Tibial nerve (tissue), 4 donors: Measurements from ENCODE around the gene SETD1A. TPM values are rescaled to one million over a fixed set of nuclear protein-coding genes. Genes with fewer than 3 reads are reported as not detected.

Experiments used
- DNase-seq, 2 donors: peaks; one replicate each; pipeline ENCODE4 v3.0.0-alpha.2; 2019; ENCODE audit warnings: low spot score in 2 of 2
- H3K27ac ChIP-seq, 4 donors: fragments of 200-600 bp; sonication (generic) in 3 of 4; one replicate each; pipeline ENCODE4 v1.5.1; 2017 to 2019; ENCODE audit warnings: mild to moderate bottlenecking in 1 of 4
- H3K27me3 ChIP-seq, 2 donors: fragments of 200-600 bp; sonication (generic) in 1 of 2; one replicate each; pipeline versions ENCODE4 v1.5.1 to v1.6.0; 2017 to 2019
- H3K36me3 ChIP-seq, 3 donors: fragments of 200-600 bp; sonication (generic); one replicate each; pipeline ENCODE4 v1.5.1; 2018 to 2019
- H3K4me1 ChIP-seq, 4 donors: fragments of 200-600 bp; sonication (generic) in 3 of 4; one replicate each; pipeline ENCODE4 v1.5.1; 2017 to 2019
- H3K4me3 ChIP-seq, 4 donors: fragments of 200-600 bp; sonication (generic) in 3 of 4; one replicate each; pipeline ENCODE4 v1.5.1; 2017 to 2019; ENCODE audit warnings: mild to moderate bottlenecking in 1 of 4, moderate library complexity in 1 of 4
- H3K9me3 ChIP-seq, 4 donors: fragments of 200-600 bp; sonication (generic) in 3 of 4; one replicate each; pipeline ENCODE4 v1.5.1; 2017 to 2019
- CTCF ChIP-seq, 5 experiments: fragments of 200-600 bp in 3 of 5; fragments of 450-650 bp in 2 of 5; sonication (generic) in 3 of 5; IDR thresholded peaks; one replicate each; pipeline ENCODE4 v1.5.1; 2016 to 2019; ENCODE audit warnings: antibody characterized with exemption in 5 of 5, mild to moderate bottlenecking in 3 of 5, moderate library complexity in 2 of 5
- EP300 ChIP-seq, 2 donors: sonication (generic); formaldehyde crosslinking; IDR thresholded peaks; one replicate each; pipeline ENCODE4 v1.6.1; 2017; ENCODE audit warnings: antibody characterized with exemption in 2 of 2, mild to moderate bottlenecking in 1 of 2
- POLR2A ChIP-seq, 2 donors: fragments of 450-650 bp; IDR thresholded peaks; one replicate each; pipeline ENCODE4 v1.6.1; 2017; ENCODE audit warnings: antibody characterized with exemption in 2 of 2, mild to moderate bottlenecking in 2 of 2, moderate library complexity in 2 of 2
- WGBS, 2 donors: methylation state at CpG; one replicate each; pipeline ENCODE4 v1.1.5; 2018; 5-methylcytosine and 5-hydroxymethylcytosine counted together
- total RNA-seq, 4 donors: library from RNA; depleted of rRNA; stranded (reverse); fragments of >200 nt; gene quantifications; one replicate each; pipeline ENCODE4 v1.1.0, GENCODE V29; 2016

Gene SETD1A
- total RNA-seq, 4 donors from 2014 or later, result 7.9 to 17.1 (median 10.7) TPM

- Histone ChIP-seq H3K27ac (no peak overlapping the region), H3K27me3 (peaks cover 0 to 33% of the 10 kb centered on the region in 2 donors), H3K9me3 (no peaks in the 10 kb centered on the region), H3K4me3 (no peak overlapping the region), H3K4me1 (peaks cover 0 to 1% (median 0%) of the 10 kb centered on the region in 4 donors), H3K36me3 (no peaks in the 10 kb centered on the region)
- TF ChIP-seq POLR2A (IDR thresholded peaks at IDR 0.05) (no peak), EP300 (IDR thresholded peaks at IDR 0.05) (no peak), CTCF (IDR thresholded peaks at IDR 0.05) (no peak)
- 71 to 75% methylated on average over 16 of the region's 16 CpGs for WGBS, 2 donors
- no peak for DNase-seq
Measured at GRCh38 chr16:31005350-31006085, 48.0 kb downstream of the SETD1A start.

- H3K4me1 ChIP-seq, result peaks cover 0 to 6% (median 2%) of the 10 kb centered on the region in 4 donors
- 35 to 43% methylated on average over 7 of the region's 7 CpGs for WGBS, 2 donors
- DNase-seq, result no peak
- no peak overlapping the region for H3K4me3 ChIP-seq
- H3K27ac ChIP-seq, result no peak overlapping the region
- H3K9me3 ChIP-seq, result no peaks in the 10 kb centered on the region
- no peaks in the 10 kb centered on the region for H3K36me3 ChIP-seq
- peaks cover 0 to 38% of the 10 kb centered on the region in 2 donors for H3K27me3 ChIP-seq
- TF ChIP-seq POLR2A (IDR thresholded peaks at IDR 0.05) (no peak), EP300 (IDR thresholded peaks at IDR 0.05) (no peak), CTCF (IDR thresholded peaks at IDR 0.05) (no peak)
Measured at GRCh38 chr16:31006086-31006385, 48.5 kb downstream of the SETD1A start.

GRCh38 chr16:31006589-31006988 is 49.0 kb downstream of the SETD1A start:
- TF ChIP-seq EP300 (IDR thresholded peaks at IDR 0.05) (no peak), CTCF (IDR thresholded peaks at IDR 0.05) (no peak)
- no peaks in the 10 kb centered on the region for H3K9me3 ChIP-seq
- H3K36me3 ChIP-seq, result no peaks in the 10 kb centered on the region
- no peak overlapping the region for H3K27ac ChIP-seq
- 93% methylated on average over 8 of the region's 8 CpGs for WGBS, 2 donors
- no peak for DNase-seq
- peaks cover 0 to 43% of the 10 kb centered on the region in 2 donors for H3K27me3 ChIP-seq
- H3K4me1 ChIP-seq, result peaks cover 0 to 6% (median 2%) of the 10 kb centered on the region in 4 donors
- H3K4me3 ChIP-seq, result no peak overlapping the region

GRCh38 chr16:31007684-31008083 is 50.1 kb downstream of the SETD1A start:
- H3K27me3 ChIP-seq, result peaks cover 0 to 54% of the 10 kb centered on the region in 2 donors
- H3K36me3 ChIP-seq, result no peaks in the 10 kb centered on the region
- TF ChIP-seq CTCF (IDR thresholded peaks at IDR 0.05) (no peak), EP300 (IDR thresholded peaks at IDR 0.05) (no peak), POLR2A (IDR thresholded peaks at IDR 0.05) (no peak)
- H3K4me3 ChIP-seq, result no peak overlapping the region
- H3K9me3 ChIP-seq, result no peaks in the 10 kb centered on the region
- H3K4me1 ChIP-seq, result peaks cover 0 to 6% (median 2%) of the 10 kb centered on the region in 4 donors
- no peak overlapping the region for H3K27ac ChIP-seq
- DNase-seq, result no peak
- 62 to 69% methylated on average over 6 of the region's 6 CpGs for WGBS, 2 donors

GRCh38 chr16:31008149-31008548 is 50.6 kb downstream of the SETD1A start:
- H3K27ac ChIP-seq, result no peak overlapping the region
- H3K27me3 ChIP-seq, result peaks cover 0 to 58% of the 10 kb centered on the region in 2 donors
- no peaks in the 10 kb centered on the region for H3K36me3 ChIP-seq
- no peak overlapping the region for H3K4me3 ChIP-seq
- 78 to 81% methylated on average over 6 of the region's 6 CpGs for WGBS, 2 donors
- TF ChIP-seq CTCF (IDR thresholded peaks at IDR 0.05), result no peak
- no peak for TF ChIP-seq POLR2A (IDR thresholded peaks at IDR 0.05)
- no peak for TF ChIP-seq EP300 (IDR thresholded peaks at IDR 0.05)
- no peaks in the 10 kb centered on the region for H3K9me3 ChIP-seq
- peaks cover 0 to 6% (median 2%) of the 10 kb centered on the region in 4 donors for H3K4me1 ChIP-seq
- DNase-seq, result no peak
